Subcutaneous adipose tissue (tissue), 4 donors: Measurements from ENCODE around the gene TIE1. TPM values are rescaled to one million over a fixed set of nuclear protein-coding genes. Genes with fewer than 3 reads are reported as not detected.

ENCODE experiments used
- total RNA-seq, 4 donors: library from RNA; depleted of rRNA; stranded (reverse); fragments of >200 nt; gene quantifications; one replicate each; pipeline ENCODE4 v1.1.0, GENCODE V29; 2016
- TF ChIP-seq, protein P1 (sequence below): fragments of 450-650 bp; IDR thresholded peaks from one replicate; pipeline ENCODE4 v1.5.1; 2016; ENCODE audit warnings: low read depth, mild to moderate bottlenecking, control low read depth, antibody characterized with exemption, moderate library complexity

Gene TIE1
- total RNA-seq, 4 donors from 2014 or later = 16.0 to 147 (median 25.9) TPM

DNA sequence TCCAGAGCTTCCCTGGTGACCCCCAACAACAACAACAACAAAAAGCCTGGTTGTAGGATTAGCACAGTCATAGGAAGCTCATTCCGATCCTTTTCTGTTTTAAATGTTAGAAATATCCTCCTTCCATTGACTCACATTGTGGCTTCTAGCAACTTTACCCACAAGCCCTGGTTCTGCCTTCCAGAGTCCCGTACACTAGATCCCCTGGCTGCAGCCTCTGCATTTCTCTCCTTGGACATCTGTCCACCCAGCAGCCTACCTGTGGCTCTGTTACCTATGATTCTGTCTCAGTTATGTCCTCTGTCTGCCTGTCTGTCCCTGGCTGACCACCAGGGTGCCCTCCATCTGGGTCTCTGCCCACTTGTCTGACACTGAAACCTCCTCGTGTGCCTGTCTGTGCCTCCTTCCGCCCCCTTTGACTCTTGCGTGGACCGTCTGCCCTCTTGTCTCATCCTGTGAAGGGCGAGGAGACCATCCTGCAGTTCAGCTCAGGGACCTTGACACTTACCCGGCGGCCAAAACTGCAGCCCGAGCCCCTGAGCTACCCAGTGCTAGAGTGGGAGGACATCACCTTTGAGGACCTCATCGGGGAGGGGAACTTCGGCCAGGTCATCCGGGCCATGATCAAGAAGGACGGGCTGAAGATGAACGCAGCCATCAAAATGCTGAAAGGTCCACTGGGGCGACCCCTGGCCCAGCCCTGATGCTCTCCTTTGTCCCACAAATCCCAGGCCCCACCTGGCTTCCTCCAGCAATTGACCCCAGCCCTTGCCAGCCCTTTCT is 16.1 kb downstream of the TIE1 start:
- TF ChIP-seq, protein P1, sequence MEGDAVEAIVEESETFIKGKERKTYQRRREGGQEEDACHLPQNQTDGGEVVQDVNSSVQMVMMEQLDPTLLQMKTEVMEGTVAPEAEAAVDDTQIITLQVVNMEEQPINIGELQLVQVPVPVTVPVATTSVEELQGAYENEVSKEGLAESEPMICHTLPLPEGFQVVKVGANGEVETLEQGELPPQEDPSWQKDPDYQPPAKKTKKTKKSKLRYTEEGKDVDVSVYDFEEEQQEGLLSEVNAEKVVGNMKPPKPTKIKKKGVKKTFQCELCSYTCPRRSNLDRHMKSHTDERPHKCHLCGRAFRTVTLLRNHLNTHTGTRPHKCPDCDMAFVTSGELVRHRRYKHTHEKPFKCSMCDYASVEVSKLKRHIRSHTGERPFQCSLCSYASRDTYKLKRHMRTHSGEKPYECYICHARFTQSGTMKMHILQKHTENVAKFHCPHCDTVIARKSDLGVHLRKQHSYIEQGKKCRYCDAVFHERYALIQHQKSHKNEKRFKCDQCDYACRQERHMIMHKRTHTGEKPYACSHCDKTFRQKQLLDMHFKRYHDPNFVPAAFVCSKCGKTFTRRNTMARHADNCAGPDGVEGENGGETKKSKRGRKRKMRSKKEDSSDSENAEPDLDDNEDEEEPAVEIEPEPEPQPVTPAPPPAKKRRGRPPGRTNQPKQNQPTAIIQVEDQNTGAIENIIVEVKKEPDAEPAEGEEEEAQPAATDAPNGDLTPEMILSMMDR = no peak

DNA sequence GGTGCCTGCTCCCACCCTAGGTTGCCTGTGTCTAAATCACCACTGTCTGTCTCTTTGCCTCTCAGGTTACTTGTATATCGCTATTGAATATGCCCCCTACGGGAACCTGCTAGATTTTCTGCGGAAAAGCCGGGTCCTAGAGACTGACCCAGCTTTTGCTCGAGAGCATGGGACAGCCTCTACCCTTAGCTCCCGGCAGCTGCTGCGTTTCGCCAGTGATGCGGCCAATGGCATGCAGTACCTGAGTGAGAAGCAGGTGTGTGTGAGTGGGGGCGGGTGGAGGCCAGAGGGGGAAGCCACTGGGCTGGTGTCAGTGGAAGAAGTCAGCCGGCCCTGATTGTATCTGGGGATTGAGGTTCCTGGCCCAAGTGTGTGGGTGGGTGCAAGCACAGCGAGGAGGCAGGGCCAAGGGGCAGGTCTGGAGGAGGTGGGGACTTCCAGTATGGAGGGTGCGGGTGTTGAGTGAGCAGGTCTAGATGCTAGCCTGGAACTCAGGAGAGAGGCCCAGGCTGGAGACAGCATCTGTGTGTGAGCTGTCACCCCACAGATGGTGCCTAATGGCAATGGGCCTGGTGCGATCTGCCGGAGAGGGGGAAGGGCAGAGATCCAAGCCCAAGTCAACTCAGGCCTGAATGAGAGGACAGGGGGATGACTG is 17.2 kb downstream of the TIE1 start:
- TF ChIP-seq, protein P1 = no peak

DNA sequence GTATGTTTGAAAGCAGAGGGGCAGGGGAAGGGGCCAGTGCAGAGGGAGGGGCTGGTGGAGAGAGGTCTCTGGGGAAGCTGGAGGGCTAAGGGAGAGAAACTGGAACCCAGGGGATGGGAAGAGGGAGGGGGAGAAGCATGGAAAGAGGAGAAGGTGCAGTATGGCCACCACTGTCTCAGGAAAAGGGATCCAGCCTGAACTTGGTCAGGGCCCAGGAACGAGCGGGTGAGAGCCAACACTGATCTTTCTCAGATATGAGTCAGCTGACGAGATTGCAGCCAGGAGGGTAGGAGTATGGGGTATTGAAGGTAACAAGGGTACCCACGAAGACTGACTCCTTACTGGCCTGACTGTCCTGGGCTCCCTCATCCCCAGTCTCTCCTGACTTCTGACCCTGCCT is 18.0 kb downstream of the TIE1 start:
- TF ChIP-seq, protein P1 = no peak

DNA sequence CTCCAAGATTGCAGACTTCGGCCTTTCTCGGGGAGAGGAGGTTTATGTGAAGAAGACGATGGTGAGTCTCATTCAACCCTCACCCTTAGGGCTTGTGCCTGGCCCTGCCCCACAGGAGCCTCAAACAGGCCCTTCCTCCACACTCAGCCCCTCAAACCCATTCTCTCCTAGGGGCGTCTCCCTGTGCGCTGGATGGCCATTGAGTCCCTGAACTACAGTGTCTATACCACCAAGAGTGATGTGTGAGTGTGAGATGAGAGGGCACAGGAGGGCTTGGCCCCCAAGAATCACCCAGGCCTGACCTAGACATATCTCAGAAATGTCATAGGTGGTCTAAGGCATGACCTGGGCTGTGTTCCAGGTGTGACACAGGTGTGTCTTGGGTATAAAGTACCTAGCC is 18.5 kb downstream of the TIE1 start:
- TF ChIP-seq, protein P1 = no peak

DNA sequence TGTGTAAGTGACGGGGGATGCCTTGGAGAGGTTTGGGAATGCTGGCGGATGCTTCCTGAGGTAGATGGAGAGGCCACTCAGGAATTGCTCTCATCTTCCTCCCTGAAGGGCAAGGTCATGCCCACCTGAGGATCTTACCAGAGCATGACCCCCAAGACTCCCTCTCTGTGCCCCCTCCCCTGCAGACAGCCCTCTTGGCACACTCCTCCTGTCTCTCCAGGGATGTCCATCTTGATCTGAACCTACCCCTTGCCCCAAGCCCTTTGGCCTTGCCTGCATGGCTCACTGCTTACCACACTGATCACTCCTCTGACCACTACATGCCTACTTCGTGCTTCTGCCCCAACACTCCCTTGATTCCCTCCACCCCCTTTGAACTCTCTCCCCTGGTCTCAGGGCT is 19.0 kb downstream of the TIE1 start:
- TF ChIP-seq, protein P1 = no peak

DNA sequence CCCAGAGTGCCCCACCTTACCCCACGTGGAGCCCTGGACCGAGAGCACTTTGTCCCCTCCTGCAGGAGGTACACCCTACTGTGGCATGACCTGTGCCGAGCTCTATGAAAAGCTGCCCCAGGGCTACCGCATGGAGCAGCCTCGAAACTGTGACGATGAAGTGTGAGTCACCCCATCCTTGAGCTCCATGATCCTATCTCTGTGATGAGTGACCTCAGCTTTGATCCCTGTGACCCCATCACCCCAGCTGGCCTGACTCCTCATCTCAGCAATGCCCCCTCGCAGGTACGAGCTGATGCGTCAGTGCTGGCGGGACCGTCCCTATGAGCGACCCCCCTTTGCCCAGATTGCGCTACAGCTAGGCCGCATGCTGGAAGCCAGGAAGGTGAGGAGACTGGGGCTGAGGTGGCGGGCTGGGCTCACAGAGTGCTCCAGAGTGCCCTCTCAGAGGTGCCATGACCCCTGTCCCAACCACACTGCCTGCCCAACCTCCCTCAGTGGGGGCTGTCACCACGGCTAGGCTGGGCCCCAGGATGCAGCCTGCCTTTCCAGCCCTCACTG is 20.6 kb downstream of the TIE1 start:
- TF ChIP-seq, protein P1 = no peak

DNA sequence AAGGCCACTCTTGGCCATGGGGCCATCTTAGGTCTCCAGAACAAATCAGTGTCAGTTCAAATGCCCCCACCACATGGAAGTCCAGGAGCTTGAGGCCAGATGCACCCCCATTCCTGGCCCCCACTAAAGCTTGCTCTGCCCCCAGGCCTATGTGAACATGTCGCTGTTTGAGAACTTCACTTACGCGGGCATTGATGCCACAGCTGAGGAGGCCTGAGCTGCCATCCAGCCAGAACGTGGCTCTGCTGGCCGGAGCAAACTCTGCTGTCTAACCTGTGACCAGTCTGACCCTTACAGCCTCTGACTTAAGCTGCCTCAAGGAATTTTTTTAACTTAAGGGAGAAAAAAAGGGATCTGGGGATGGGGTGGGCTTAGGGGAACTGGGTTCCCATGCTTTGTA is 21.7 kb downstream of the TIE1 start:
- TF ChIP-seq, protein P1 = no peak
